Bronchus fibroblast of lung (primary cell): ENCODE measurements around the gene CAV2. TPM values are rescaled to one million over a fixed set of nuclear protein-coding genes. Genes with fewer than 3 reads are reported as not detected.

Experiments
- total RNA-seq: library from RNA; depleted of rRNA; stranded (reverse); fragments of >200 nt; gene quantifications from 2 replicates; pipeline ENCODE4 v1.2.3, GENCODE V29; 2015

Gene CAV2
- total RNA-seq: 87.1 and 92.9 TPM in 2 replicates

GRCh38 chr7:116499168-116500077, at the start of gene CAV2:
CAV2 (plus strand) TSS chr7:116499738; CDS start chr7:116499782, 44 bp downstream.

GRCh38 chr7:116524609-116525297, 25.2 kb downstream of the CAV2 start, which contains the start of gene CAV1:
CAV1 (plus strand) TSS chr7:116525036; CDS start chr7:116525063, 27 bp downstream.

Other genes with a start within 250 kb of the CAV2 start
- 569 and 638 TPM in 2 replicates for gene CAV1, start 25.3 kb downstream of the CAV2 start, total RNA-seq
- 19.9 and 20.0 TPM in 2 replicates for gene MET, start 172.5 kb downstream of the CAV2 start, total RNA-seq